H1 (cell line): ENCODE measurements around the gene JAG1. TPM values are rescaled to one million over a fixed set of nuclear protein-coding genes. Genes with fewer than 3 reads are reported as not detected.

Source experiments
- CTCF ChIA-PET: fragments of 300-600 bp; sonication (Branson Sonifier 250); formaldehyde crosslinking; loops from one replicate; lab custom pipeline; 2021; ENCODE audit not compliant: partially characterized antibody; lab: Charles Lee
- POLR2A ChIA-PET: fragments of 300-600 bp; sonication (Branson Sonifier 250); formaldehyde crosslinking; loops from one replicate; lab custom pipeline; 2021; ENCODE audit warnings: inconsistent platforms; ENCODE audit not compliant: partially characterized antibody; lab: Charles Lee
- DNase-seq, 2 experiments: peaks; one replicate each; pipeline versions ENCODE4 v3.0.0 to v3.0.0-alpha.2; 2010 to 2022; ENCODE audit warnings: low spot score in 2 of 2, low read depth in 1 of 2, mixed read lengths in 1 of 2
- FAIRE-seq: peaks from 2 replicates; lab custom pipeline; 2011; peaks lifted over from hg19 to GRCh38; lab: Jason Lieb, UNC
- H2AFZ ChIP-seq: 2 replicates; pipeline ENCODE4 v1.8.1; 2012; ENCODE audit warnings: low read length, inconsistent platforms
- H2AK5ac ChIP-seq: 2 replicates; pipeline ENCODE4 v1.6.1; 2013; ENCODE audit warnings: low read depth, low read length
- H2BK120ac ChIP-seq: replicated peaks from 2 replicates; pipeline ENCODE3; 2013; ENCODE audit warnings: low read depth, low read length, inconsistent platforms
- H2BK12ac ChIP-seq: 2 replicates; pipeline ENCODE4 v1.6.1; 2013; ENCODE audit warnings: low read depth, low read length
- H2BK15ac ChIP-seq: 2 replicates; pipeline ENCODE4 v1.6.1; 2013; ENCODE audit warnings: low read length
- H2BK20ac ChIP-seq: 2 replicates; pipeline ENCODE4 v1.6.1; 2013; ENCODE audit warnings: low read length
- H2BK5ac ChIP-seq: 2 replicates; pipeline ENCODE4 v1.6.1; 2013; ENCODE audit warnings: low read depth, low read length
- H3K14ac ChIP-seq: 2 replicates; pipeline ENCODE4 v1.6.1; 2013; ENCODE audit warnings: inconsistent platforms; ENCODE audit not compliant: insufficient read length
- H3K18ac ChIP-seq: 2 replicates; pipeline ENCODE4 v1.6.1; 2013; ENCODE audit warnings: low read length; ENCODE audit errors: extremely low read depth
- H3K23ac ChIP-seq: 2 replicates; pipeline ENCODE4 v1.6.1; 2013; ENCODE audit warnings: inconsistent platforms; ENCODE audit not compliant: insufficient read length
- H3K23me2 ChIP-seq: 2 replicates; pipeline ENCODE4 v1.6.1; 2013; ENCODE audit warnings: low read depth, low read length
- H3K27ac ChIP-seq: 2 replicates; pipeline ENCODE4 v1.6.1; 2011; ENCODE audit warnings: low read depth, low read length, inconsistent platforms
- H3K27me3 ChIP-seq, 4 experiments: replicated peaks in 1 of 4; 1 replicate in 1 of 4; 2 replicates in 3 of 4; pipeline versions ENCODE4 v1.6.1 to v1.8.1; 2011 to 2013; ENCODE audit warnings: low read length in 3 of 4, mild to moderate bottlenecking in 3 of 4, inconsistent platforms in 2 of 4, mixed read lengths in 2 of 4, moderate library complexity in 1 of 4; ENCODE audit not compliant: control insufficient read depth in 3 of 4, insufficient read depth in 3 of 4; ENCODE audit errors: extremely low read depth in 1 of 4
- H3K36me3 ChIP-seq, 4 experiments: 2 replicates each; pipeline versions ENCODE4 v1.6.1 to v1.8.1; 2011 to 2013; ENCODE audit warnings: mild to moderate bottlenecking in 4 of 4, low read length in 3 of 4, moderate library complexity in 2 of 4, control low read depth in 1 of 4, inconsistent platforms in 1 of 4; ENCODE audit not compliant: insufficient read depth in 4 of 4, control insufficient read depth in 2 of 4
- H3K4ac ChIP-seq: replicated peaks from 2 replicates; pipeline ENCODE3; 2013; ENCODE audit warnings: low read length, low read depth, mixed read lengths, inconsistent platforms; ENCODE audit not compliant: insufficient read length
- H3K4me1 ChIP-seq, 4 experiments: replicated peaks in 1 of 4; 1 replicate in 1 of 4; 2 replicates in 3 of 4; pipeline versions ENCODE4 v1.6.1 to v1.8.1; 2011 to 2013; ENCODE audit warnings: low read length in 3 of 4, inconsistent platforms in 2 of 4, mixed read lengths in 1 of 4; ENCODE audit not compliant: insufficient read depth in 4 of 4, control insufficient read depth in 3 of 4
- H3K4me2 ChIP-seq, 2 experiments: 2 replicates each; pipeline versions ENCODE4 v1.6.1 to v1.8.1; 2011 to 2013; ENCODE audit warnings: low read depth in 2 of 2, low read length in 2 of 2, control low read depth in 1 of 2, inconsistent platforms in 1 of 2, mild to moderate bottlenecking in 1 of 2; ENCODE audit not compliant: insufficient read depth in 1 of 2
- H3K4me3 ChIP-seq, 4 experiments: fragments of 200-600, 300-600 bp in 1 of 4; sonication (generic), shearing (Covaris generic), sonication (Bioruptor Twin) in 1 of 4; 2 replicates each; pipeline versions ENCODE4 v1.5.1 to v1.8.1; 2011 to 2016; ENCODE audit warnings: low read length in 4 of 4, low read depth in 3 of 4, control low read depth in 2 of 4, inconsistent platforms in 2 of 4, mild to moderate bottlenecking in 2 of 4, mixed read lengths in 1 of 4, moderate library complexity in 1 of 4; ENCODE audit not compliant: insufficient read depth in 2 of 4; ENCODE audit errors: extremely low read depth in 1 of 4
- H3K56ac ChIP-seq: replicated peaks from 2 replicates; pipeline ENCODE3; 2013; ENCODE audit warnings: low read depth, mild to moderate bottlenecking, mixed read lengths, low read length, inconsistent platforms; ENCODE audit not compliant: insufficient read length
- H3K79me1 ChIP-seq: 2 replicates; pipeline ENCODE4 v1.6.1; 2013; ENCODE audit warnings: low read depth, low read length, control low read depth
- H3K79me2 ChIP-seq, 2 experiments: 2 replicates each; pipeline versions ENCODE4 v1.6.1 to v1.8.1; 2012 to 2013; ENCODE audit warnings: low read length in 2 of 2, mild to moderate bottlenecking in 2 of 2, inconsistent platforms in 1 of 2; ENCODE audit not compliant: insufficient read depth in 2 of 2, control insufficient read depth in 1 of 2
- H3K9ac ChIP-seq, 4 experiments: replicated peaks in 1 of 4; 1 replicate in 1 of 4; 2 replicates in 3 of 4; pipeline versions ENCODE4 v1.6.1 to v1.8.1; 2011 to 2013; ENCODE audit warnings: low read depth in 3 of 4, low read length in 3 of 4, control low read depth in 2 of 4, mild to moderate bottlenecking in 2 of 4, moderate library complexity in 2 of 4, inconsistent platforms in 1 of 4; ENCODE audit errors: extremely low read depth in 1 of 4
- H3K9me3 ChIP-seq, 2 experiments: 2 replicates each; pipeline versions ENCODE4 v1.6.1 to v1.8.1; 2012 to 2013; ENCODE audit warnings: mild to moderate bottlenecking in 2 of 2, moderate library complexity in 2 of 2, control low read depth in 1 of 2, inconsistent platforms in 1 of 2, low read depth in 1 of 2, low read length in 1 of 2, mixed read lengths in 1 of 2; ENCODE audit not compliant: insufficient read depth in 2 of 2
- H4K20me1 ChIP-seq, 2 experiments: replicated peaks in 1 of 2; 2 replicates each; pipeline versions ENCODE3 to v1.8.1; 2011 to 2013; ENCODE audit warnings: inconsistent platforms in 2 of 2, low read length in 2 of 2, mild to moderate bottlenecking in 1 of 2; ENCODE audit not compliant: insufficient read depth in 2 of 2, control insufficient read depth in 1 of 2
- H4K5ac ChIP-seq: 2 replicates; pipeline ENCODE4 v1.6.1; 2013; ENCODE audit warnings: low read length, low read depth, mixed read lengths, inconsistent platforms; ENCODE audit not compliant: insufficient read length
- H4K8ac ChIP-seq: 2 replicates; pipeline ENCODE4 v1.8.0; 2013; ENCODE audit warnings: mild to moderate bottlenecking, moderate library complexity, low read length, inconsistent platforms; ENCODE audit not compliant: insufficient read depth; ENCODE audit errors: extremely low read depth
- H4K91ac ChIP-seq: replicated peaks from 2 replicates; pipeline ENCODE3; 2013; ENCODE audit warnings: low read length, mixed read lengths, inconsistent platforms; ENCODE audit not compliant: insufficient read length
- BCL11A ChIP-seq, 2 experiments: IDR thresholded peaks; one replicate each; pipeline ENCODE4 v1.6.1; 2011; ENCODE audit warnings: low read depth in 2 of 2, low read length in 2 of 2, mild to moderate bottlenecking in 2 of 2
- CHD2 ChIP-seq: IDR thresholded peaks from 2 replicates; pipeline ENCODE4 v1.6.1; 2012; ENCODE audit warnings: low read length, improper control_type of control experiment
- GABPA ChIP-seq: IDR thresholded peaks from 2 replicates; pipeline ENCODE4 v1.6.1; 2011; ENCODE audit warnings: mild to moderate bottlenecking, low read length, moderate library complexity, borderline replicate concordance; ENCODE audit not compliant: insufficient read depth
- HDAC2 ChIP-seq, 2 experiments: fragments of 300-600 bp in 1 of 2; sonication (generic) in 1 of 2; IDR thresholded peaks; 2 replicates each; pipeline ENCODE4 v1.6.1; 2011 to 2012; ENCODE audit warnings: low read depth in 2 of 2, low read length in 2 of 2, mild to moderate bottlenecking in 2 of 2, moderate library complexity in 2 of 2, borderline replicate concordance in 1 of 2, inconsistent platforms in 1 of 2
- KDM1A ChIP-seq: fragments of 200-600, 300-600 bp; sonication (generic); IDR thresholded peaks from 2 replicates; pipeline ENCODE4 v1.7.1; 2016; ENCODE audit warnings: mild to moderate bottlenecking, low read length, borderline replicate concordance
- POU5F1 ChIP-seq: IDR thresholded peaks from 2 replicates; pipeline ENCODE4 v1.6.1; 2011; ENCODE audit warnings: low read depth, mild to moderate bottlenecking, low read length, moderate library complexity
- RFX5 ChIP-seq: IDR thresholded peaks from 2 replicates; pipeline ENCODE4 v1.6.1; 2011; ENCODE audit warnings: low read depth, low read length, improper control_type of control experiment, borderline replicate concordance
- SAP30 ChIP-seq: fragments of 300-600 bp; sonication (generic); IDR thresholded peaks from 2 replicates; pipeline ENCODE4 v1.7.1; 2012; ENCODE audit warnings: low read length, moderate library complexity, mild to moderate bottlenecking, inconsistent platforms; ENCODE audit not compliant: insufficient read depth, insufficient replicate concordance
- TCF12 ChIP-seq: IDR thresholded peaks from 2 replicates; pipeline ENCODE4 v1.6.1; 2011; ENCODE audit warnings: low read depth, mild to moderate bottlenecking, low read length
- TEAD4 ChIP-seq: IDR thresholded peaks from 2 replicates; pipeline ENCODE4 v1.6.1; 2012; ENCODE audit warnings: low read depth, low read length, inconsistent platforms, mixed read lengths
- USF2 ChIP-seq: IDR thresholded peaks from 2 replicates; pipeline ENCODE4 v1.6.1; 2011; ENCODE audit warnings: low read length, improper control_type of control experiment
- WGBS, 2 experiments: shearing (Covaris generic) in 1 of 2; methylation state at CpG; one replicate each; pipeline versions ENCODE4 v1.1.6 to v1.1.7; 2013 to 2015; ENCODE audit warnings: low lambda C conversion rate in 2 of 2, mixed read lengths in 2 of 2, inconsistent platforms in 1 of 2, low coverage in 1 of 2, missing lambda C conversion rate in 1 of 2; ENCODE audit not compliant: insufficient replicate concordance in 2 of 2, insufficient coverage in 1 of 2, insufficient read length in 1 of 2; ENCODE audit errors: extremely low coverage in 1 of 2, missing lambda C conversion rate in 1 of 2; 5-methylcytosine and 5-hydroxymethylcytosine counted together
- polyA plus RNA-seq, 7 experiments: library from polyadenylated mRNA; depleted of rRNA in 3 of 7; stranded (reverse) in 5 of 7; unstranded in 2 of 7; fragments of >200 nt in 5 of 7; fragments of 200-250 nt in 2 of 7; gene quantifications; 1 replicate in 5 of 7; 2 replicates in 1 of 7; 4 replicates in 1 of 7; pipeline versions ENCODE4 v1.2.1 to v1.2.3, GENCODE V29; 2011 to 2013; ENCODE audit warnings: missing spikeins in 2 of 7, mixed read lengths in 2 of 7
- total RNA-seq: library from RNA; stranded (reverse); fragmentation: NEBNext Ultra II Directional; extraction: Animal tissue kit (Norgen Biotek cat#: 25700); gene quantifications from 2 replicates; pipeline ENCODE4 v1.2.1, GENCODE V29; 2021

Gene JAG1
- total and polyA plus RNA-seq, 2 of the 8 experiments (the other 6 are each of a cell fraction or from before 2014, with no cell fraction given), result 13.5 to 27.3 TPM

- POLR2A ChIA-PET, result no interaction called here
- no peak for DNase-seq
- peaks cover 1% of the 10 kb centered on the region; the same call in 1 of the 2 replicates for H3K23me2 ChIP-seq
Measured at GRCh38 chr20:10720565-10720964, 46.8 kb upstream of the JAG1 start.

More at GRCh38 chr20:10720565-10720964, 46.8 kb upstream of the JAG1 start:
- 71% methylated on average over 2 of the region's 2 CpGs; no CpG with 5 or more reads in 1 of the 2 experiments for WGBS, 2 experiments
- Histone ChIP-seq H2BK15ac (no peak overlapping the region), H4K8ac (no peak overlapping the region), H2BK20ac (no peak overlapping the region), H3K27me3 (no peaks in the 10 kb centered on the region), H3K27ac (no peak overlapping the region), H3K4ac (no peak overlapping the region), H3K79me2 (no peaks in the 10 kb centered on the region), H3K18ac (no peak overlapping the region), H3K23ac (no peak overlapping the region), H3K56ac (no peak overlapping the region), H3K9me3 (no peaks in the 10 kb centered on the region), H2AFZ (no peak overlapping the region), H3K9ac (no peak overlapping the region), H3K14ac (no peak overlapping the region), H3K4me3 (no peak overlapping the region), H2BK120ac (no peak overlapping the region), H3K79me1 (no peaks in the 10 kb centered on the region), H2BK12ac (no peak overlapping the region), H4K5ac (no peak overlapping the region), H4K20me1 (no peaks in the 10 kb centered on the region), H4K91ac (no peak overlapping the region), H2AK5ac (no peak overlapping the region), H3K36me3 (no peaks in the 10 kb centered on the region), H3K4me1 (peaks cover 0 to 5% (median 1%) of the 10 kb centered on the region in 4 experiments; a peak in 2 of 7 replicates), H3K4me2 (no peak overlapping the region), H2BK5ac (no peak overlapping the region)
- TF ChIP-seq TEAD4 (no peak), RFX5 (no peak), GABPA (no peak), POU5F1 (no peak), USF2 (no peak), KDM1A (no peak), SAP30 (no peak), HDAC2 (IDR thresholded peaks at IDR 0.05; ENCODE audit: borderline replicate concordance in 1 of 2, low read depth in 2 of 2, low read length in 2 of 2) (no peak), CHD2 (no peak), TCF12 (no peak), BCL11A (IDR thresholded peaks at IDR 0.05; ENCODE audit: low read depth in 2 of 2, low read length in 2 of 2) (no peak)
- FAIRE-seq, result no peak
- CTCF ChIA-PET, result interaction anchor here (0.6 to 1.6 kb wide), 6 partner anchors 9 to 483 kb away, joined by 3 to 4 read pairs (median 3); no protein-coding TSS in a partner anchor
